Measurements from ENCODE around the gene TMEM220. TPM values are rescaled to one million over a fixed set of nuclear protein-coding genes. Genes with fewer than 3 reads are reported as not detected.

Gene TMEM220
- total and polyA plus RNA-seq, 9 of the 15 experiments (the other 6 are each of a cell fraction or from before 2014, with no cell fraction given), result not detected

- H3K27me3 ChIP-seq (ENCODE audit: control insufficient read depth in 2 of 2, insufficient read depth in 2 of 2, low read length in 2 of 2), result no peaks in the 10 kb centered on the region
- CTCF ChIA-PET (ENCODE audit: low intra/inter-chr PET ratio), result interaction anchor here (0.9 kb wide), 1 partner anchor 54 kb away, joined by 3 read pairs; no protein-coding TSS in a partner anchor
- no peak overlapping the region for H3K27ac ChIP-seq (ENCODE audit: extremely low read depth, low read depth, low read length)
- no peaks in the 10 kb centered on the region for H3K4me1 ChIP-seq (replicated peaks in 1 of 2; ENCODE audit: control insufficient read depth in 2 of 2, insufficient read depth in 2 of 2, low read length in 2 of 2)
- no peak for TF ChIP-seq KLF6 (CRISPR knock-in tag; IDR thresholded peaks at IDR 0.05; ENCODE audit: borderline replicate concordance)
- no peak for TF ChIP-seq ZFP30 (CRISPR knock-in tag; IDR thresholded peaks at IDR 0.05; ENCODE audit: borderline replicate concordance)
- peak; percentile 21 to 37 (median 33); a peak in 3 of 6 replicates for TF ChIP-seq CTCF (IDR thresholded peaks at IDR 0.05 in 2 of 3, conservative IDR thresholded peaks at IDR 0.05 in 1 of 3; ENCODE audit: insufficient read depth in 2 of 3, low read depth in 1 of 3, low read length in 3 of 3)
- TF ChIP-seq RAD21 (CRISPR knock-in tag; conservative IDR thresholded peaks at IDR 0.05 in 1 of 2, IDR thresholded peaks at IDR 0.05 in 1 of 2), result 0 out of 4 replicates have a peak, but pooled peaks of 1 of the 2 experiments have one; percentile 13
- in situ Hi-C loops (cut with MboI), result no loop called here
- peak in 3 of 4 experiments; percentile 14 to 26 (median 25) for DNase-seq (ENCODE audit: extremely low read depth in 1 of 4, low spot score in 3 of 4)
- intact Hi-C loops (cut with micrococcal nuclease), result no loop called here
- H3K36me3 ChIP-seq (ENCODE audit: control insufficient read depth, insufficient read depth, low read length), result peaks cover 83% of the 10 kb centered on the region
- no peak overlapping the region for H3K9ac ChIP-seq (ENCODE audit: insufficient read depth in 1 of 2, low read depth in 2 of 2, low read length in 2 of 2)
- H3K9me1 ChIP-seq (ENCODE audit: control insufficient read depth, insufficient read depth, low read length), result no peaks in the 10 kb centered on the region
- BruUV-seq (replicated peaks), result no TSS peak
- no peak for FAIRE-seq
- no peaks in the 10 kb centered on the region; the same call in none of the 2 replicates for H3K9me3 ChIP-seq (replicated peaks; ENCODE audit: control insufficient read depth, insufficient read depth, low read depth, low read length)
- peaks cover 16% of the 10 kb centered on the region for H3K79me2 ChIP-seq (ENCODE audit: control insufficient read depth, insufficient read depth, low read length)
- H4K20me1 ChIP-seq (replicated peaks; ENCODE audit: control insufficient read depth, insufficient read depth, low read length), result no peaks in the 10 kb centered on the region
- no peak overlapping the region for H3K4me3 ChIP-seq
- H3K4me2 ChIP-seq (ENCODE audit: insufficient read depth, low read length), result no peak overlapping the region
- POLR2A ChIA-PET, result interaction anchor here (0.8 kb wide), 1 partner anchor 12 kb away, joined by 4 read pairs; no protein-coding TSS in a partner anchor
- no peak overlapping the region for H2AFZ ChIP-seq (ENCODE audit: low read depth, low read length)
- ATAC-seq, result no peak
- 39% methylated on average over 2 of the region's 2 CpGs for WGBS (ENCODE audit: insufficient coverage, low coverage, missing lambda C conversion rate)
Measured at GRCh38 chr17:10683853-10684252, 46.0 kb downstream of the TMEM220 start.

Data from K562 (cell line).